Osteoblast (primary cell): ENCODE results near the gene SPACA6. TPM values are rescaled to one million over a fixed set of nuclear protein-coding genes. Genes with fewer than 3 reads are reported as not detected.

Source experiments
- DNase-seq: peaks from one replicate; pipeline ENCODE4 v3.0.0; 2011; ENCODE audit warnings: low spot score, mixed read lengths; ENCODE audit not compliant: insufficient read length; ENCODE audit errors: missing footprints
- H2AFZ ChIP-seq: 2 replicates; pipeline ENCODE4 v1.6.0; 2011; ENCODE audit warnings: mild to moderate bottlenecking, low read length
- H3K27ac ChIP-seq: 2 replicates; pipeline ENCODE4 v1.5.1; 2011; ENCODE audit warnings: mild to moderate bottlenecking, low read depth, low read length, moderate library complexity
- H3K27me3 ChIP-seq: 2 replicates; pipeline ENCODE4 v1.6.0; 2012; ENCODE audit warnings: mild to moderate bottlenecking, control low read depth, inconsistent platforms, low read length, moderate library complexity; ENCODE audit not compliant: insufficient read depth
- H3K36me3 ChIP-seq: 2 replicates; pipeline ENCODE4 v1.5.1; 2011; ENCODE audit warnings: mild to moderate bottlenecking, low read length, control low read depth, moderate library complexity; ENCODE audit not compliant: insufficient read depth
- H3K4me1 ChIP-seq: 2 replicates; pipeline ENCODE4 v1.5.1; 2011; ENCODE audit warnings: mild to moderate bottlenecking, low read length, control low read depth, moderate library complexity; ENCODE audit not compliant: insufficient read depth
- H3K4me2 ChIP-seq: 2 replicates; pipeline ENCODE4 v1.6.0; 2011; ENCODE audit warnings: mild to moderate bottlenecking, low read length; ENCODE audit not compliant: insufficient read depth
- H3K4me3 ChIP-seq: fragments of 200-600 bp; sonication (generic); 3 replicates; pipeline ENCODE4 v1.5.1; 2012; ENCODE audit warnings: mild to moderate bottlenecking, low read length, inconsistent platforms; ENCODE audit not compliant: insufficient read depth
- H3K79me2 ChIP-seq: 2 replicates; pipeline ENCODE4 v1.6.0; 2012; ENCODE audit warnings: mild to moderate bottlenecking, low read length, control low read depth, inconsistent platforms; ENCODE audit not compliant: insufficient read depth
- H3K9me3 ChIP-seq: 2 replicates; pipeline ENCODE4 v1.5.1; 2011; ENCODE audit warnings: low read depth, low read length, control low read depth
- H4K20me1 ChIP-seq: 2 replicates; pipeline ENCODE4 v1.6.0; 2012; ENCODE audit warnings: mild to moderate bottlenecking, low read length, control low read depth; ENCODE audit not compliant: insufficient read depth
- total RNA-seq: library from RNA; depleted of rRNA; stranded (reverse); fragments of >200 nt; gene quantifications from 2 replicates; pipeline ENCODE4 v1.2.3, GENCODE V29; 2012
- TF ChIP-seq, protein P1 (sequence below): IDR thresholded peaks from 2 replicates; pipeline ENCODE4 v1.5.1; 2011; ENCODE audit warnings: mild to moderate bottlenecking, low read depth, low read length, moderate library complexity; ENCODE audit errors: extremely low read depth

Gene SPACA6
- total RNA-seq, 1 donor = 12.7 TPM

DNA sequence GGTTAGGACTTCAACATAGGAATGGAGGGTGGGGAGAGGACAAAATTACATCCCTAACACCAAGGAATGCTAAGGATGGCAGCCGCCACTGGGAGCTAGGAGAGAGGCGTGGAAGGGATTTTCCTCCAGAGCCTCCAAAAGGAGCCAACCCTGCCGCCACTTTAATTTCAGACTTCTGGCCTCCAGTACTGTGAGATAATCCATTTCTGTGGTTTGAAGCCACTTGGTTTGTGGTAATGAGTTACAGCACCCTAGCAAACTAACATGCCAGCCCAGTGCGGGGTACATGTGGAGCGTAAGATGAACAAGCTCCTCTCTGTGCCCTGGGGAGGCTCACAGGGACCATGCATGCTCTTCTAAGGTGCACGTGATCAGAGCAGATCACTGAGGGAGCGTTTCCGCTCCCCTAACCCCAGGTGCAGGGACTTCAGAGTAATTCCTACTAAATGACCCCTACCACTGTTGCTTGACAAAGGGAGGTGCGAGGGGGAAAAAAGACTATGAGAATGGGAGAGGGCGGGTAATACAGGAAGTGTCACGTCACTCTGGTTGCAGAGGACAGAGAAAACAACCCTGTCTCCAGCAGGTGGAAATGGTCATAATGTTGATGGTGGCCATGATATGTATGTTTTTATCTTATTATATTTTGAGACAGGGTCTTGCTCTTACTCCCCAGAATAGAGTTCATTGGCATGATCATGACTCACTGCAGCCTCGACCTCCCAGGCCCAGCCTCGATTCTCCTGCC, 46.5 kb downstream of the SPACA6 start:
- no peak overlapping the region for H3K4me3 ChIP-seq
- peaks cover 56% of the 10 kb centered on the region for H3K4me1 ChIP-seq
- H3K79me2 ChIP-seq = no peaks in the 10 kb centered on the region
- no peaks in the 10 kb centered on the region for H4K20me1 ChIP-seq
- H3K36me3 ChIP-seq = no peaks in the 10 kb centered on the region
- peak overlapping the region; percentile 50 for H2AFZ ChIP-seq
- H3K4me2 ChIP-seq = no peak overlapping the region
- H3K27me3 ChIP-seq = no peaks in the 10 kb centered on the region
- peak overlapping the region; percentile 67 for H3K27ac ChIP-seq
- TF ChIP-seq, protein P1, sequence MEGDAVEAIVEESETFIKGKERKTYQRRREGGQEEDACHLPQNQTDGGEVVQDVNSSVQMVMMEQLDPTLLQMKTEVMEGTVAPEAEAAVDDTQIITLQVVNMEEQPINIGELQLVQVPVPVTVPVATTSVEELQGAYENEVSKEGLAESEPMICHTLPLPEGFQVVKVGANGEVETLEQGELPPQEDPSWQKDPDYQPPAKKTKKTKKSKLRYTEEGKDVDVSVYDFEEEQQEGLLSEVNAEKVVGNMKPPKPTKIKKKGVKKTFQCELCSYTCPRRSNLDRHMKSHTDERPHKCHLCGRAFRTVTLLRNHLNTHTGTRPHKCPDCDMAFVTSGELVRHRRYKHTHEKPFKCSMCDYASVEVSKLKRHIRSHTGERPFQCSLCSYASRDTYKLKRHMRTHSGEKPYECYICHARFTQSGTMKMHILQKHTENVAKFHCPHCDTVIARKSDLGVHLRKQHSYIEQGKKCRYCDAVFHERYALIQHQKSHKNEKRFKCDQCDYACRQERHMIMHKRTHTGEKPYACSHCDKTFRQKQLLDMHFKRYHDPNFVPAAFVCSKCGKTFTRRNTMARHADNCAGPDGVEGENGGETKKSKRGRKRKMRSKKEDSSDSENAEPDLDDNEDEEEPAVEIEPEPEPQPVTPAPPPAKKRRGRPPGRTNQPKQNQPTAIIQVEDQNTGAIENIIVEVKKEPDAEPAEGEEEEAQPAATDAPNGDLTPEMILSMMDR = no peak
- no peak for DNase-seq
- no peaks in the 10 kb centered on the region for H3K9me3 ChIP-seq

DNA sequence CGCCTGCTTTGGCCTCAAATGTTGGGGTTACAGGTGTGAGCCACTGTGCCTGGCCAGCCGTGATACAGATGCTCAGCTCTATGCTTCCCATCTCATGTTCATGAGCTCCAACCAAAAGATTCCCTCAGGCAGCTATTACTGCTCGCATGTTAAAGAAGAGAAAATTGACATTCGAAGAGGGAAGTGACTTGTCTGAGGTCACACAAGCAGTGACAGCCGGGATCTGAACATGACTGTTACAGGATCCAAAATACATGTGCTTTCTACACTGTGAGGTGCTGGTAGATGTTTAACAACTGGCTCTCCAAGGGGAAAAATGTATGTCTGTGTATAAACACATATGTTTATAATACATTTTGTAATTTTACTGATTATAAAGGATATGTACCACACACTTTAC, 47.2 kb downstream of the SPACA6 start:
- Histone ChIP-seq H3K4me3 (no peak overlapping the region), H3K36me3 (no peaks in the 10 kb centered on the region), H3K4me1 (peaks cover 55% of the 10 kb centered on the region), H3K27ac (peak overlapping the region; percentile 46), H2AFZ (no peak overlapping the region), H3K27me3 (no peaks in the 10 kb centered on the region), H3K4me2 (no peak overlapping the region), H3K9me3 (no peaks in the 10 kb centered on the region), H3K79me2 (no peaks in the 10 kb centered on the region), H4K20me1 (no peaks in the 10 kb centered on the region)
- no peak for DNase-seq
- TF ChIP-seq, protein P1 = no peak

DNA sequence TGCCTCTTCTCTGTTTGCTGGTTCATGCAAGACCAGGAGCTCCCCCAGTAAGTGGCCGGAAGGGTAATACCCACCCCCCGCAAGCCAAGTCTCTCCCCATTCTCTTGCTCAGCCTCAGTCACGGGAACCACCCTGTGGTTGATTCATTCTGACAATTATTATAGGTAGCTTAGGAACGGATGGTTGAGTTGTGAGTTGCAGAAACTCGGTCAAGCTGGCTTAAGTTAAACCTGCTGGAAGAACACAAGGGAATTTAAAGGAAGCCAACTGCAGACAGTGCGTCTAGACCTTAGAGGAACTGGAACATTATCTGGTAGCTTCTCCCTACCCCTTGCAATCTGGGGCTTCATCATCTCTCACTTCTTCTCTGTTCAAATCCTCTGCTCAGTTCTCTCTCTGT, 49.7 kb downstream of the SPACA6 start:
- Histone ChIP-seq H3K4me1 (peaks cover 39% of the 10 kb centered on the region), H3K4me3 (peak overlapping the region; percentile 32), H3K79me2 (no peaks in the 10 kb centered on the region), H3K27me3 (no peaks in the 10 kb centered on the region), H3K27ac (peak overlapping the region; percentile 88), H3K9me3 (no peaks in the 10 kb centered on the region), H2AFZ (peak overlapping the region; percentile 16), H3K4me2 (peak overlapping the region; percentile 71), H4K20me1 (no peaks in the 10 kb centered on the region), H3K36me3 (no peaks in the 10 kb centered on the region)
- peak; percentile 82 for DNase-seq
- TF ChIP-seq, protein P1 = no peak

DNA sequence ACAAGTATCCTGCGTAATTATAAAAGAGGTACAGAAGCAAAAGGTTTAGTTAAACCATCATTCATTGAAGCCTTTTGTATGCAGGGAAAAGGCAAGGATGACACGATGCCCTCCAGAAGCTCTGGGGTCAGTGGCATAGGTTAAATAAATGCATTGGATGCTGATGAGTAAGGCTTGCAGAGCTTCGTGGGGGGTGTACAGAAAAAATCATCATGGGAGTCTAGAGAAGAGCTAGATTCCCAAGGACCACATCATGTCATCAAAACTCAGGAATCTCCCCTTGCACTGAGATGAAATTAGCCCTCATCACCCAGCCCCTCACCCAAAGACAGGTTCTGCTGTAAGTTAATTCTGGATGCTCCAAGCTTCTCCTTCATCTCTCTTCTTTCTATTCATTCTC, 50.3 kb downstream of the SPACA6 start:
- Histone ChIP-seq H3K27me3 (no peaks in the 10 kb centered on the region), H3K4me3 (peak overlapping the region; percentile 32), H4K20me1 (no peaks in the 10 kb centered on the region), H3K79me2 (no peaks in the 10 kb centered on the region), H2AFZ (no peak overlapping the region), H3K36me3 (no peaks in the 10 kb centered on the region), H3K9me3 (no peaks in the 10 kb centered on the region), H3K4me2 (peak overlapping the region; percentile 71), H3K4me1 (peaks cover 34% of the 10 kb centered on the region), H3K27ac (peak overlapping the region; percentile 88)
- peak; percentile 71 for DNase-seq
- TF ChIP-seq, protein P1 = no peak
